ENCODE results near the gene HNRNPC. TPM values are rescaled to one million over a fixed set of nuclear protein-coding genes. Genes with fewer than 3 reads are reported as not detected.

Gene HNRNPC
- total RNA-seq, 1 experiment from 2014 or later = 1,062 TPM

DNA sequence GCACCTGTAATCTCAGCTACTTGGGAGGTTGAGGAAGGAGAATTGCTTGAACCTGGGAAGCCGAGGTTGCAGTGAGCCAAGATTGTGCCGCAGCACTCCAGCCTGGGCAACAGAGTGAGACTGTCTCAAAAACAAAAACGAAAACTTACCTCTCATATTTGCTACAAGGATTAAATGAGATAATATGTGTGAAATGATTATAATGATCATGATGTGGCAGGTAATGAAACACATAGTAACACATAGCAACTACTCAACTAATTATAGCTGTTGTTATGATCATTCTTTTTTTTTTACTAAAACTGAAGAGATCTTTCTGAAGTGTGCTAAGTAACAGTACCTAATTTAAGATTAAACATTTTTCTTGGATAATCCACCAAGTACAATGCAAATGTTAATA lies 40.7 kb upstream of the HNRNPC start:
- Histone ChIP-seq H3K4me2 (ENCODE audit: insufficient read depth, insufficient read length, low read length) (no peak overlapping the region), H2AK5ac (ENCODE audit: insufficient read length, low read length) (no peak overlapping the region), H2BK12ac (ENCODE audit: insufficient read length, low read depth, low read length) (no peak overlapping the region), H4K20me1 (ENCODE audit: control insufficient read depth, insufficient read depth, insufficient read length) (no peaks in the 10 kb centered on the region), H3K14ac (ENCODE audit: insufficient read depth, low read length) (no peak overlapping the region), H3K23ac (ENCODE audit: insufficient read length, low read depth, low read length) (no peak overlapping the region), H4K8ac (replicated peaks; ENCODE audit: insufficient read length, low read depth, low read length) (no peak overlapping the region), H3T11ph (ENCODE audit: low read length) (no peak overlapping the region), H3K27ac (ENCODE audit: insufficient read length, low read depth, low read length) (no peak overlapping the region), H3K56ac (ENCODE audit: insufficient read length, low read depth, low read length) (no peak overlapping the region), H3K79me2 (ENCODE audit: insufficient read depth, low read length) (no peaks in the 10 kb centered on the region), H4K91ac (ENCODE audit: insufficient read length, low read depth, low read length) (no peak overlapping the region), H3K23me2 (ENCODE audit: insufficient read length, low read depth, low read length, poor library complexity, severe bottlenecking) (peaks cover 3% of the 10 kb centered on the region), H3K9ac (ENCODE audit: extremely low read depth, insufficient read length, low read length) (no peak overlapping the region), H3K4ac (ENCODE audit: low read depth, low read length) (no peak overlapping the region), H3K79me1 (ENCODE audit: insufficient read depth, low read depth, low read length, poor library complexity, severe bottlenecking) (no peaks in the 10 kb centered on the region), H2BK20ac (ENCODE audit: low read depth, low read length, poor library complexity, severe bottlenecking) (no peak overlapping the region), H2BK15ac (ENCODE audit: low read depth, low read length) (no peak overlapping the region), H2BK120ac (ENCODE audit: low read depth, low read length, poor library complexity, severe bottlenecking) (no peak overlapping the region), H3K4me1 (ENCODE audit: insufficient read depth, low read length) (0 out of 2 replicates have a peak, but pooled peaks cover 2% of the 10 kb centered on the region), H3K9me3 (ENCODE audit: control insufficient read depth, low read depth, low read length) (no peaks in the 10 kb centered on the region), H3K18ac (ENCODE audit: insufficient read length, low read depth, low read length) (no peak overlapping the region), H2AFZ (ENCODE audit: low read length) (no peak overlapping the region), H2BK5ac (ENCODE audit: insufficient read length, low read length) (no peak overlapping the region), H3K27me3 (ENCODE audit: insufficient read depth, low read length) (no peaks in the 10 kb centered on the region), H4K5ac (ENCODE audit: insufficient read length, low read depth, low read length) (no peak overlapping the region)
- DNase-seq = no peak
- WGBS (ENCODE audit: extremely low coverage, insufficient read length, low lambda C conversion rate) = no CpG with 5 or more reads among the region's 3 CpGs
- Mint-ChIP-seq H3K27ac (no peak overlapping the region), H3K9me3 (no peaks in the 10 kb centered on the region), H3K27me3 (ENCODE audit: low read depth) (no peaks in the 10 kb centered on the region), H3K36me3 (ENCODE audit: insufficient read depth in 1 of 3, low read depth in 3 of 3) (no peaks in the 10 kb centered on the region), H3K4me1 (peaks cover 26 to 30% of the 10 kb centered on the region in 2 experiments), H3K4me3 (no peak overlapping the region)
- TF ChIP-seq CTCF (conservative IDR thresholded peaks at IDR 0.05) = no peak

Data from H9 (cell line).